H9 (cell line): ENCODE measurements around the gene CDKL4. TPM values are rescaled to one million over a fixed set of nuclear protein-coding genes. Genes with fewer than 3 reads are reported as not detected.

Source experiments
- DNase-seq: peaks from one replicate; pipeline ENCODE4 v3.0.0-alpha.2; 2017
- H2AFZ ChIP-seq: one replicate; pipeline ENCODE4 v1.6.1; 2013; ENCODE audit warnings: mild to moderate bottlenecking, low read length, control low read depth, moderate library complexity
- H2AK5ac ChIP-seq: 2 replicates; pipeline ENCODE4 v1.6.1; 2013; ENCODE audit warnings: low read length, control low read depth, mixed read lengths; ENCODE audit not compliant: insufficient read length
- H2BK120ac ChIP-seq: one replicate; pipeline ENCODE4 v1.6.1; 2013; ENCODE audit warnings: low read depth, mild to moderate bottlenecking, low read length, control low read depth, inconsistent platforms; ENCODE audit not compliant: poor library complexity, severe bottlenecking
- H2BK12ac ChIP-seq: 2 replicates; pipeline ENCODE4 v1.6.1; 2013; ENCODE audit warnings: low read length, control low read depth, mixed read lengths, low read depth; ENCODE audit not compliant: insufficient read length
- H2BK15ac ChIP-seq: 2 replicates; pipeline ENCODE4 v1.6.1; 2013; ENCODE audit warnings: low read depth, low read length, control low read depth
- H2BK20ac ChIP-seq: one replicate; pipeline ENCODE4 v1.6.1; 2013; ENCODE audit warnings: low read depth, mild to moderate bottlenecking, low read length, control low read depth, inconsistent platforms; ENCODE audit not compliant: poor library complexity, severe bottlenecking
- H2BK5ac ChIP-seq: 2 replicates; pipeline ENCODE4 v1.6.1; 2013; ENCODE audit warnings: low read length, control low read depth, mixed read lengths; ENCODE audit not compliant: insufficient read length
- H3K14ac ChIP-seq: 2 replicates; pipeline ENCODE4 v1.6.1; 2013; ENCODE audit warnings: low read length, control low read depth; ENCODE audit not compliant: insufficient read depth
- H3K18ac ChIP-seq: 2 replicates; pipeline ENCODE4 v1.6.1; 2013; ENCODE audit warnings: low read depth, mild to moderate bottlenecking, mixed read lengths, low read length, control low read depth; ENCODE audit not compliant: insufficient read length
- H3K23ac ChIP-seq: 2 replicates; pipeline ENCODE4 v1.6.1; 2013; ENCODE audit warnings: low read length, control low read depth, mixed read lengths, low read depth; ENCODE audit not compliant: insufficient read length
- H3K23me2 ChIP-seq: 2 replicates; pipeline ENCODE4 v1.6.1; 2013; ENCODE audit warnings: low read depth, mild to moderate bottlenecking, mixed read lengths, low read length, control low read depth; ENCODE audit not compliant: insufficient read length, poor library complexity, severe bottlenecking
- H3K27ac ChIP-seq: 2 replicates; pipeline ENCODE4 v1.5.1; 2013; ENCODE audit warnings: low read length, control low read depth, mixed read lengths, low read depth; ENCODE audit not compliant: insufficient read length
- H3K27me3 ChIP-seq: 2 replicates; pipeline ENCODE4 v1.6.1; 2013; ENCODE audit warnings: low read length, control low read depth, inconsistent platforms; ENCODE audit not compliant: insufficient read depth
- H3K4ac ChIP-seq: 2 replicates; pipeline ENCODE4 v1.6.1; 2013; ENCODE audit warnings: low read depth, mild to moderate bottlenecking, control low read depth, inconsistent platforms, low read length, moderate library complexity
- H3K4me1 ChIP-seq: 2 replicates; pipeline ENCODE4 v1.6.1; 2013; ENCODE audit warnings: low read length, control low read depth, inconsistent platforms; ENCODE audit not compliant: insufficient read depth
- H3K4me2 ChIP-seq: 2 replicates; pipeline ENCODE4 v1.6.1; 2013; ENCODE audit warnings: low read length, control low read depth, mixed read lengths; ENCODE audit not compliant: insufficient read length, insufficient read depth
- H3K56ac ChIP-seq: 2 replicates; pipeline ENCODE4 v1.6.1; 2013; ENCODE audit warnings: low read depth, mild to moderate bottlenecking, mixed read lengths, low read length, control low read depth; ENCODE audit not compliant: insufficient read length
- H3K79me1 ChIP-seq: 2 replicates; pipeline ENCODE4 v1.6.1; 2013; ENCODE audit warnings: low read depth, mild to moderate bottlenecking, moderate library complexity, low read length, control low read depth, inconsistent platforms; ENCODE audit not compliant: insufficient read depth, poor library complexity, severe bottlenecking
- H3K79me2 ChIP-seq: 2 replicates; pipeline ENCODE4 v1.6.1; 2013; ENCODE audit warnings: low read length, control low read depth, inconsistent platforms; ENCODE audit not compliant: insufficient read depth
- H3K9ac ChIP-seq: 2 replicates; pipeline ENCODE4 v1.6.1; 2013; ENCODE audit warnings: low read length, control low read depth, mixed read lengths; ENCODE audit not compliant: insufficient read length; ENCODE audit errors: extremely low read depth
- H3K9me3 ChIP-seq: one replicate; pipeline ENCODE4 v1.6.1; 2013; ENCODE audit warnings: low read depth, low read length, inconsistent platforms; ENCODE audit not compliant: control insufficient read depth
- H3T11ph ChIP-seq: one replicate; pipeline ENCODE4 v1.6.1; 2013; ENCODE audit warnings: mild to moderate bottlenecking, low read length, control low read depth, inconsistent platforms
- H4K20me1 ChIP-seq: one replicate; pipeline ENCODE4 v1.6.1; 2013; ENCODE audit not compliant: control insufficient read depth, insufficient read length, insufficient read depth
- H4K5ac ChIP-seq: 2 replicates; pipeline ENCODE4 v1.6.1; 2013; ENCODE audit warnings: low read depth, mild to moderate bottlenecking, mixed read lengths, low read length, control low read depth; ENCODE audit not compliant: insufficient read length
- H4K8ac ChIP-seq: replicated peaks from 2 replicates; pipeline ENCODE4 v1.6.1; 2013; ENCODE audit warnings: low read length, control low read depth, mixed read lengths, low read depth; ENCODE audit not compliant: insufficient read length
- H4K91ac ChIP-seq: 2 replicates; pipeline ENCODE4 v1.6.1; 2013; ENCODE audit warnings: low read depth, mild to moderate bottlenecking, moderate library complexity, mixed read lengths, low read length, control low read depth; ENCODE audit not compliant: insufficient read length
- H3K27ac Mint-ChIP-seq, 3 experiments: 2 replicates in 2 of 3; 3 replicates in 1 of 3; pipeline ENCODE4 v1.8.0; 2020 to 2021; ENCODE audit warnings: mixed read lengths in 3 of 3, mild to moderate bottlenecking in 1 of 3, moderate library complexity in 1 of 3
- H3K27me3 Mint-ChIP-seq: 2 replicates; pipeline ENCODE4 v1.8.0; 2021; ENCODE audit warnings: low read depth, mild to moderate bottlenecking, moderate library complexity, mixed read lengths
- H3K36me3 Mint-ChIP-seq, 3 experiments: 2 replicates in 2 of 3; 3 replicates in 1 of 3; pipeline ENCODE4 v1.8.0; 2020 to 2021; ENCODE audit warnings: low read depth in 3 of 3, mixed read lengths in 3 of 3; ENCODE audit not compliant: insufficient read depth in 1 of 3
- H3K4me1 Mint-ChIP-seq, 2 experiments: 2 replicates each; pipeline ENCODE4 v1.8.0; 2020; ENCODE audit warnings: mixed read lengths in 2 of 2
- H3K4me3 Mint-ChIP-seq, 2 experiments: 2 replicates in 1 of 2; 3 replicates in 1 of 2; pipeline ENCODE4 v1.8.0; 2020 to 2021; ENCODE audit warnings: mild to moderate bottlenecking in 2 of 2, mixed read lengths in 2 of 2, moderate library complexity in 1 of 2
- H3K9me3 Mint-ChIP-seq, 2 experiments: 2 replicates in 1 of 2; 3 replicates in 1 of 2; pipeline ENCODE4 v1.8.0; 2020; ENCODE audit warnings: mild to moderate bottlenecking in 2 of 2, mixed read lengths in 2 of 2, moderate library complexity in 1 of 2
- CTCF ChIP-seq: fragments of 200-600 bp; sonication (generic); conservative IDR thresholded peaks from 3 replicates; pipeline ENCODE4 v1.8.0; 2021; ENCODE audit warnings: antibody characterized with exemption, mild to moderate bottlenecking
- WGBS: extraction: QIAGEN DNeasy Blood & Tissue Kit; methylation state at CpG from one replicate; pipeline ENCODE4 v1.1.7; 2013; ENCODE audit warnings: missing lambda C conversion rate, low lambda C conversion rate, mixed read lengths; ENCODE audit not compliant: insufficient read length; ENCODE audit errors: extremely low coverage; 5-methylcytosine and 5-hydroxymethylcytosine counted together
- total RNA-seq: library from RNA; stranded (reverse); gene quantifications from 2 replicates; pipeline ENCODE4 v1.2.1, GENCODE V29; 2021

CDKL4 gene
- total RNA-seq, 1 experiment from 2014 or later: not detected

GRCh38 chr2:39223909-39224308 is 19.9 kb downstream of the CDKL4 start:
- Histone ChIP-seq H4K20me1 (no peaks in the 10 kb centered on the region), H3K4ac (no peak overlapping the region), H3K9ac (no peak overlapping the region), H3T11ph (no peak overlapping the region), H3K9me3 (no peaks in the 10 kb centered on the region), H3K23ac (no peak overlapping the region), H2BK5ac (no peak overlapping the region), H3K23me2 (peaks cover 3% of the 10 kb centered on the region), H2BK15ac (no peak overlapping the region), H3K27ac (no peak overlapping the region), H3K4me1 (peaks cover 5% of the 10 kb centered on the region; the same call in 1 of the 2 replicates), H2BK12ac (no peak overlapping the region), H3K4me2 (no peak overlapping the region), H2BK20ac (no peak overlapping the region), H4K5ac (no peak overlapping the region), H4K91ac (no peak overlapping the region), H2BK120ac (no peak overlapping the region), H3K79me2 (no peaks in the 10 kb centered on the region), H3K27me3 (no peaks in the 10 kb centered on the region), H3K18ac (no peak overlapping the region), H2AFZ (no peak overlapping the region), H3K14ac (no peak overlapping the region), H3K79me1 (no peaks in the 10 kb centered on the region), H4K8ac (no peak overlapping the region), H2AK5ac (no peak overlapping the region), H3K56ac (no peak overlapping the region)
- no peaks in the 10 kb centered on the region for H3K36me3 Mint-ChIP-seq
- no CpG with 5 or more reads among the region's 1 CpG for WGBS
- H3K4me3 Mint-ChIP-seq: no peak overlapping the region
- no peak for DNase-seq
- H3K27ac Mint-ChIP-seq: no peak overlapping the region
- peaks cover 31 to 37% of the 10 kb centered on the region in 2 experiments for H3K4me1 Mint-ChIP-seq
- no peaks in the 10 kb centered on the region for H3K27me3 Mint-ChIP-seq
- H3K9me3 Mint-ChIP-seq: no peaks in the 10 kb centered on the region
- TF ChIP-seq CTCF: no peak
